ENCODE data around the gene THOC6. TPM values are rescaled to one million over a fixed set of nuclear protein-coding genes. Genes with fewer than 3 reads are reported as not detected.

THOC6 gene
- 35.3 and 36.5 TPM in 2 replicates for total RNA-seq

GRCh38 chr16:3023669-3024478, at the start of gene THOC6, which contains the start of gene HCFC1R1:
TSS of gene THOC6 (plus strand) at chr16:3024035. CDS start at chr16:3024327, 292 bp downstream.
TSS of gene HCFC1R1 (minus strand) at chr16:3023942. CDS start at chr16:3023941, 1 bp downstream.

GRCh38 chr16:2980227-2981176, 43.3 kb upstream of the THOC6 start, which contains the start of gene PKMYT1:
TSS of gene PKMYT1 (minus strand) at chr16:2980446. CDS start at chr16:2979657, 789 bp downstream.

GRCh38 chr16:3012828-3013420, 10.9 kb upstream of the THOC6 start, which contains the start of gene CLDN9:
TSS of gene CLDN9 (plus strand) at chr16:3012923. CDS start at chr16:3013363, 440 bp downstream.

GRCh38 chr16:3017794-3018506, 5.9 kb upstream of the THOC6 start, which contains the start of gene CLDN6:
TSS of gene CLDN6 (minus strand) at chr16:3018183. CDS start at chr16:3016021, 2,162 bp downstream.

GRCh38 chr16:3020247-3020603, 3.6 kb upstream of the THOC6 start, which contains the start of gene TNFRSF12A:
TSS of gene TNFRSF12A (plus strand) at chr16:3020368. CDS start at chr16:3020398, 30 bp downstream.

GRCh38 chr16:3036726-3037315, 13.0 kb downstream of the THOC6 start, which contains the start of gene BICDL2:
TSS of gene BICDL2 (minus strand) at chr16:3036944. CDS start at chr16:3035496, 1,448 bp downstream.

GRCh38 chr16:3045758-3046640, 22.2 kb downstream of the THOC6 start, which contains the start of gene MMP25:
TSS of gene MMP25 (plus strand) at chr16:3046561. CDS start at chr16:3046918, 357 bp downstream.

GRCh38 chr16:3065069-3065741, 41.4 kb downstream of the THOC6 start, which contains the start of gene IL32:
TSS of gene IL32 (plus strand) at chr16:3065640. CDS start at chr16:3065812, 172 bp downstream.

Other genes with a start within 250 kb of the THOC6 start
- gene ELOB, start 246.8 kb upstream of the THOC6 start, total RNA-seq, result 367 and 643 TPM in 2 replicates
- not detected in 2 replicates for gene PRSS33, start 236.5 kb upstream of the THOC6 start, total RNA-seq
- gene PRSS41, start 225.6 kb upstream of the THOC6 start, total RNA-seq, result not detected in 2 replicates
- 3.4 and 7.5 TPM in 2 replicates for gene PRSS21, start 206.8 kb upstream of the THOC6 start, total RNA-seq
- gene ZG16B, start 193.7 kb upstream of the THOC6 start, total RNA-seq, result 3.0 and 3.2 TPM in 2 replicates
- 21.6 and 23.4 TPM in 2 replicates for gene PRSS22, start 165.9 kb upstream of the THOC6 start, total RNA-seq
- gene FLYWCH2, start 140.8 kb upstream of the THOC6 start, total RNA-seq, result 74.3 and 115 TPM in 2 replicates
- gene FLYWCH1, start 112.1 kb upstream of the THOC6 start, total RNA-seq, result 38.6 and 46.0 TPM in 2 replicates
- gene KREMEN2, start 59.8 kb upstream of the THOC6 start, total RNA-seq, result 22.7 and 23.4 TPM in 2 replicates
- 20.6 and 27.6 TPM in 2 replicates for gene PAQR4, start 54.7 kb upstream of the THOC6 start, total RNA-seq
- gene PKMYT1, start 43.6 kb upstream of the THOC6 start, total RNA-seq, result 52.6 and 82.7 TPM in 2 replicates
- 0.49 TPM in 1 of 2 replicates, not detected in the other for gene CLDN9, start 11.1 kb upstream of the THOC6 start, total RNA-seq
- 0.63 and 0.70 TPM in 2 replicates for gene CLDN6, start 5.9 kb upstream of the THOC6 start, total RNA-seq
- 298 and 319 TPM in 2 replicates for gene TNFRSF12A, start 3.7 kb upstream of the THOC6 start, total RNA-seq
- 27.3 and 35.7 TPM in 2 replicates for gene HCFC1R1, start 93 bp upstream of the THOC6 start, total RNA-seq
- gene BICDL2, start 12.9 kb downstream of the THOC6 start, total RNA-seq, result 18.6 and 24.9 TPM in 2 replicates
- gene MMP25, start 22.5 kb downstream of the THOC6 start, total RNA-seq, result 0.46 and 0.56 TPM in 2 replicates
- gene IL32, start 41.6 kb downstream of the THOC6 start, total RNA-seq, result 10.1 and 10.9 TPM in 2 replicates
- not detected in 2 replicates for gene ZSCAN10, start 75.3 kb downstream of the THOC6 start, total RNA-seq
- gene ZNF205, start 88.6 kb downstream of the THOC6 start, total RNA-seq, result 18.0 and 20.3 TPM in 2 replicates
- gene ZNF213, start 111.0 kb downstream of the THOC6 start, total RNA-seq, result 4.9 and 9.0 TPM in 2 replicates
- gene OR1F1, start 164.2 kb downstream of the THOC6 start, total RNA-seq, result 0.78 TPM in 1 of 2 replicates, not detected in the other
- gene ZNF200, start 211.1 kb downstream of the THOC6 start, total RNA-seq, result 5.0 and 5.7 TPM in 2 replicates
- under 0.01 TPM in 1 of 2 replicates, not detected in the other for gene MEFV, start 232.6 kb downstream of the THOC6 start, total RNA-seq

Measured in airway epithelial cell (primary cell).